GM23338 (cell line): ENCODE results near the gene PRPH. TPM values are rescaled to one million over a fixed set of nuclear protein-coding genes. Genes with fewer than 3 reads are reported as not detected.

Experiments used
- ATAC-seq: fragments of 200-7000 bp; cut with Tn5 transposase; 3 replicates; pipeline ENCODE4 v1.9.1; 2020
- DNase-seq: peaks from one replicate; pipeline ENCODE4 v3.0.0-alpha.2; 2015; ENCODE audit warnings: low spot score
- H2AFZ ChIP-seq: fragments of 200-600 bp; sonication (generic); 2 replicates; pipeline ENCODE4 v1.8.0; 2016; ENCODE audit warnings: antibody characterized with exemption, mild to moderate bottlenecking, moderate library complexity
- H3F3A ChIP-seq: fragments of 200-600 bp; sonication (generic); replicated peaks from 2 replicates; pipeline ENCODE4 v1.8.0; 2017; ENCODE audit warnings: antibody characterized with exemption, mixed run types, low read depth
- H3K27ac ChIP-seq: fragments of 200-600 bp; sonication (generic); 2 replicates; pipeline ENCODE4 v1.6.1; 2016; ENCODE audit warnings: low read depth
- H3K27me3 ChIP-seq: fragments of 200-600 bp; sonication (generic); 2 replicates; pipeline ENCODE4 v1.8.0; 2016; ENCODE audit warnings: mild to moderate bottlenecking, mixed run types, moderate library complexity; ENCODE audit not compliant: insufficient read depth
- H3K36me3 ChIP-seq: fragments of 200-600 bp; sonication (generic); 2 replicates; pipeline ENCODE4 v1.8.0; 2016; ENCODE audit warnings: mild to moderate bottlenecking; ENCODE audit not compliant: insufficient read depth
- H3K4me1 ChIP-seq: fragments of 200-600 bp; sonication (generic); 2 replicates; pipeline ENCODE4 v1.8.0; 2016; ENCODE audit warnings: mild to moderate bottlenecking, moderate library complexity; ENCODE audit not compliant: insufficient read depth
- H3K4me2 ChIP-seq: fragments of 200-600 bp; sonication (generic); 2 replicates; pipeline ENCODE4 v1.7.1; 2017; ENCODE audit warnings: mixed run types
- H3K4me3 ChIP-seq: fragments of 200-600 bp; sonication (generic); 2 replicates; pipeline ENCODE4 v1.6.1; 2016; ENCODE audit warnings: mixed run types
- H3K79me2 ChIP-seq: fragments of 200-600 bp; sonication (generic); replicated peaks from 2 replicates; pipeline ENCODE4 v1.8.0; 2017; ENCODE audit warnings: mild to moderate bottlenecking; ENCODE audit not compliant: insufficient read depth
- H3K9me2 ChIP-seq: fragments of 200-600 bp; sonication (generic); 2 replicates; pipeline ENCODE4 v1.8.0; 2017; ENCODE audit not compliant: insufficient read depth
- H4K20me1 ChIP-seq: fragments of 200-600 bp; sonication (generic); replicated peaks from 2 replicates; pipeline ENCODE4 v1.8.0; 2017; ENCODE audit warnings: mild to moderate bottlenecking; ENCODE audit not compliant: insufficient read depth
- H3K27ac Mint-ChIP-seq: 2 replicates; pipeline ENCODE4 v1.8.0; 2020; ENCODE audit warnings: inconsistent platforms, mild to moderate bottlenecking, moderate library complexity, mixed read lengths
- H3K27me3 Mint-ChIP-seq: 3 replicates; pipeline ENCODE4 v1.8.0; 2022; ENCODE audit warnings: low read depth, mild to moderate bottlenecking, moderate library complexity, mixed read lengths, inconsistent platforms; ENCODE audit not compliant: insufficient read depth, poor library complexity
- H3K36me3 Mint-ChIP-seq: 3 replicates; pipeline ENCODE4 v1.8.0; 2021; ENCODE audit warnings: low read depth, mild to moderate bottlenecking, inconsistent platforms, moderate library complexity, mixed read lengths
- H3K4me1 Mint-ChIP-seq: 3 replicates; pipeline ENCODE4 v1.8.0; 2020; ENCODE audit warnings: mild to moderate bottlenecking, inconsistent platforms, mixed read lengths
- H3K4me3 Mint-ChIP-seq: 3 replicates; pipeline ENCODE4 v1.8.0; 2021; ENCODE audit warnings: moderate library complexity, mild to moderate bottlenecking, inconsistent platforms, mixed read lengths
- H3K9me3 Mint-ChIP-seq: 3 replicates; pipeline ENCODE4 v1.8.0; 2020; ENCODE audit warnings: moderate library complexity, mild to moderate bottlenecking, inconsistent platforms, mixed read lengths
- CREB1 ChIP-seq: fragments of 250-450 bp; sonication (Bioruptor Pico); IDR thresholded peaks from 2 replicates; pipeline ENCODE4 v1.5.0; 2020; ENCODE audit warnings: low read depth, mild to moderate bottlenecking, moderate library complexity
- ETS1 ChIP-seq: IDR thresholded peaks from 2 replicates; pipeline ENCODE4 v1.6.1; 2016; ENCODE audit warnings: antibody characterized with exemption
- EZH2 ChIP-seq: fragments of 200-600 bp; sonication (generic); IDR thresholded peaks from one replicate; pipeline ENCODE4 v1.8.0; 2017; ENCODE audit warnings: antibody characterized with exemption, mild to moderate bottlenecking, low read depth; ENCODE audit not compliant: unreplicated experiment
- NANOG ChIP-seq: IDR thresholded peaks from 2 replicates; pipeline ENCODE4 v1.6.1; 2016; ENCODE audit warnings: antibody characterized with exemption, borderline replicate concordance
- POLR2AphosphoS5 ChIP-seq: IDR thresholded peaks from 2 replicates; pipeline ENCODE4 v1.6.1; 2016; ENCODE audit warnings: antibody characterized with exemption, low read depth
- REST ChIP-seq: IDR thresholded peaks from one replicate; pipeline ENCODE4 v1.6.1; 2018; ENCODE audit warnings: antibody characterized with exemption; ENCODE audit not compliant: unreplicated experiment
- STAT1 ChIP-seq: IDR thresholded peaks from one replicate; pipeline ENCODE4 v1.6.1; 2016; ENCODE audit warnings: antibody characterized with exemption; ENCODE audit not compliant: unreplicated experiment
- ZNF114 ChIP-seq: fragments of 250-450 bp; sonication (Bioruptor Pico); IDR thresholded peaks from 2 replicates; pipeline ENCODE4 v1.5.0; 2020; ENCODE audit warnings: mild to moderate bottlenecking, moderate library complexity
- ZNF331 ChIP-seq: fragments of 250-450 bp; sonication (Bioruptor Pico); IDR thresholded peaks from 2 replicates; pipeline ENCODE4 v1.5.0; 2020; ENCODE audit warnings: low read depth, mild to moderate bottlenecking, moderate library complexity
- polyA plus RNA-seq: library from polyadenylated mRNA; unstranded; fragments of >200 nt; fragmentation: Nextera tagmentation; extraction: Ambion mirVana; gene quantifications from 2 replicates; pipeline ENCODE4 v1.2.1, GENCODE V29; 2016
- total RNA-seq: library from RNA; depleted of rRNA; stranded (reverse); fragments of >200 nt; shearing (Covaris generic); gene quantifications from 2 replicates; pipeline ENCODE4 v1.2.3, GENCODE V29; 2014

PRPH gene
- total and polyA plus RNA-seq, 2 experiments from 2014 or later: 0.24 to 0.36 TPM

- Histone ChIP-seq H3K4me2 (no peak overlapping the region), H4K20me1 (no peaks in the 10 kb centered on the region; the same call in 1 of the 2 replicates), H3F3A (peaks cover 13% of the 10 kb centered on the region), H3K27me3 (peaks cover 19% of the 10 kb centered on the region), H3K27ac (no peak overlapping the region), H3K36me3 (peaks cover 18% of the 10 kb centered on the region; the same call in 1 of the 2 replicates), H3K9me2 (no peaks in the 10 kb centered on the region), H3K4me1 (peaks cover 12% of the 10 kb centered on the region; the same call in 1 of the 2 replicates), H2AFZ (no peak overlapping the region), H3K79me2 (peaks cover 6% of the 10 kb centered on the region; the same call in 1 of the 2 replicates), H3K4me3 (no peak overlapping the region)
- no peak overlapping the region for H3K4me3 Mint-ChIP-seq
- ATAC-seq: no peak
- no peak overlapping the region for H3K27ac Mint-ChIP-seq
- TF ChIP-seq EZH2 (no peak), NANOG (no peak), ETS1 (no peak), REST (no peak)
- no peak for DNase-seq
- peaks cover 16% of the 10 kb centered on the region for H3K4me1 Mint-ChIP-seq
- no peaks in the 10 kb centered on the region for H3K9me3 Mint-ChIP-seq
- peaks cover 28% of the 10 kb centered on the region for H3K27me3 Mint-ChIP-seq
- H3K36me3 Mint-ChIP-seq: peaks cover 59% of the 10 kb centered on the region
These were observed 32.9 kb downstream of the PRPH start for GRCh38 chr12:49327887-49328286.

GRCh38 chr12:49328816-49329215, 33.9 kb downstream of the PRPH start:
- H2AFZ ChIP-seq: no peak overlapping the region
- no peak overlapping the region for H3K4me2 ChIP-seq
- Mint-ChIP-seq H3K36me3 (peaks cover 51% of the 10 kb centered on the region), H3K4me1 (peaks cover 20% of the 10 kb centered on the region), H3K27ac (no peak overlapping the region), H3K4me3 (no peak overlapping the region), H3K27me3 (peaks cover 32% of the 10 kb centered on the region), H3K9me3 (no peaks in the 10 kb centered on the region; the same call in 2 of the 3 replicates)
- peaks cover 29% of the 10 kb centered on the region for H3K27me3 ChIP-seq
- H3K4me3 ChIP-seq: no peak overlapping the region
- peaks cover 18% of the 10 kb centered on the region; the same call in 1 of the 2 replicates for H3K36me3 ChIP-seq
- no peak overlapping the region for H3K27ac ChIP-seq
- ATAC-seq (no peak), DNase-seq (no peak)
- H3F3A ChIP-seq: peaks cover 13% of the 10 kb centered on the region
- H3K4me1 ChIP-seq: peaks cover 9% of the 10 kb centered on the region; the same call in 1 of the 2 replicates
- H3K79me2 ChIP-seq: peaks cover 3% of the 10 kb centered on the region; the same call in 1 of the 2 replicates
- no peaks in the 10 kb centered on the region; the same call in 1 of the 2 replicates for H4K20me1 ChIP-seq
- H3K9me2 ChIP-seq: no peaks in the 10 kb centered on the region
- no peak for TF ChIP-seq STAT1
- TF ChIP-seq ZNF114: no peak
- no peak for TF ChIP-seq REST
- no peak for TF ChIP-seq NANOG
- TF ChIP-seq POLR2AphosphoS5: no peak
- no peak for TF ChIP-seq CREB1 (CRISPR knock-in tag)
- TF ChIP-seq ZNF331: no peak
